Activated CD4-positive, alpha-beta T cell treated with anti-CD3 and anti-CD28 coated beads for 4 hours (primary cell): ENCODE results near the gene AMH.
A peak's percentile ranks its signal among the peaks of the same experiment; 100 is the strongest.

ENCODE experiments used
- DNase-seq, 2 donors: peaks; one replicate each; pipeline ENCODE4 v3.0.0-alpha.2; 2020

The AMH gene

GRCh38 chr19:2236314-2237050 is 12.6 kb upstream of the AMH start, which contains the start of the genes PLEKHJ1 and SF3A2:
TSS of gene PLEKHJ1 (minus strand) at chr19:2236329. CDS start at chr19:2236248, 81 bp downstream.
TSS of gene SF3A2 (plus strand) at chr19:2236824. CDS start at chr19:2243419, 6,595 bp downstream.
- peak; percentile 98 to 99 for DNase-seq

GRCh38 chr19:2237051-2237868 is 11.9 kb upstream of the AMH start:
- DNase-seq = no peak

GRCh38 chr19:2237869-2238153 is 11.3 kb upstream of the AMH start:
- no peak for DNase-seq

GRCh38 chr19:2239173-2239572 is 9.9 kb upstream of the AMH start:
- no peak for DNase-seq

GRCh38 chr19:2239771-2240770 is 9.1 kb upstream of the AMH start:
- DNase-seq = no peak

GRCh38 chr19:2240881-2241760 is 8.0 kb upstream of the AMH start:
- DNase-seq = no peak

GRCh38 chr19:2242092-2242537 is 7.0 kb upstream of the AMH start:
- no peak for DNase-seq

- no peak for DNase-seq
Measured at GRCh38 chr19:2242816-2243215, 6.3 kb upstream of the AMH start.

GRCh38 chr19:2243274-2244124 is 5.6 kb upstream of the AMH start:
- no peak for DNase-seq

GRCh38 chr19:2244125-2244411 is 5.1 kb upstream of the AMH start:
- no peak for DNase-seq

- DNase-seq = no peak
Measured at GRCh38 chr19:2244486-2244885, 4.6 kb upstream of the AMH start.

GRCh38 chr19:2245273-2245672 is 3.9 kb upstream of the AMH start:
- no peak for DNase-seq

- DNase-seq = no peak
Measured at GRCh38 chr19:2246014-2246620, 3.0 kb upstream of the AMH start.

GRCh38 chr19:2246801-2247361 is 2.2 kb upstream of the AMH start:
- no peak for DNase-seq

- no peak for DNase-seq
Measured at GRCh38 chr19:2247433-2248101, 1.6 kb upstream of the AMH start.

GRCh38 chr19:2248136-2249009 is 750 bp upstream of the AMH start:
- DNase-seq = no peak

- no peak for DNase-seq
Measured at GRCh38 chr19:2249880-2250765, 1.0 kb downstream of the AMH start.

GRCh38 chr19:2250766-2251105 is 1.6 kb downstream of the AMH start:
- no peak for DNase-seq
